ENCODE data around the gene MIPOL1. TPM values are rescaled to one million over a fixed set of nuclear protein-coding genes. Genes with fewer than 3 reads are reported as not detected.

MIPOL1 gene
- total RNA-seq, 4 donors from 2014 or later: 11.4 to 25.7 (median 18.9) TPM

GRCh38 chr14:37196604-37197420 is 925 bp upstream of the MIPOL1 start:
- Histone ChIP-seq H3K27me3 (no peaks in the 10 kb centered on the region), H3K4me3 (peak overlapping the region; percentile 54 to 73 (median 60)), H3K27ac (peak overlapping the region; percentile 79 to 93 (median 87)), H3K9me3 (no peaks in the 10 kb centered on the region), H3K4me1 (peaks cover 0 to 25% (median 0%) of the 10 kb centered on the region in 4 donors), H3K36me3 (no peaks in the 10 kb centered on the region)
- WGBS, 2 donors: 89 to 90% methylated on average over 17 of the region's 17 CpGs
- no peak for DNase-seq (ENCODE audit: low spot score in 2 of 2)
- TF ChIP-seq POLR2A (IDR thresholded peaks at IDR 0.05): no peak
- TF ChIP-seq EP300 (IDR thresholded peaks at IDR 0.05): no peak
- no peak for TF ChIP-seq CTCF (IDR thresholded peaks at IDR 0.05)

- Histone ChIP-seq H3K36me3 (no peaks in the 10 kb centered on the region), H3K27me3 (no peaks in the 10 kb centered on the region), H3K27ac (peak overlapping the region; percentile 79 to 93 (median 87)), H3K4me1 (peaks cover 0 to 25% (median 0%) of the 10 kb centered on the region in 4 donors), H3K9me3 (no peaks in the 10 kb centered on the region), H3K4me3 (peak overlapping the region; percentile 54 to 73 (median 60))
- DNase-seq (ENCODE audit: low spot score in 2 of 2): no peak
- no peak for TF ChIP-seq EP300 (IDR thresholded peaks at IDR 0.05)
- no peak for TF ChIP-seq CTCF (IDR thresholded peaks at IDR 0.05)
- TF ChIP-seq POLR2A (IDR thresholded peaks at IDR 0.05): no peak
- WGBS, 2 donors: 8 to 10% methylated on average over 11 of the region's 11 CpGs
Measured at GRCh38 chr14:37198273-37198598, 499 bp downstream of the MIPOL1 start.

- Histone ChIP-seq H3K9me3 (no peaks in the 10 kb centered on the region), H3K4me3 (no peak overlapping the region), H3K4me1 (peaks cover 0 to 25% (median 0%) of the 10 kb centered on the region in 4 donors), H3K27me3 (no peaks in the 10 kb centered on the region), H3K27ac (no peak overlapping the region), H3K36me3 (no peaks in the 10 kb centered on the region)
- TF ChIP-seq POLR2A (IDR thresholded peaks at IDR 0.05) (no peak), EP300 (IDR thresholded peaks at IDR 0.05) (no peak), CTCF (IDR thresholded peaks at IDR 0.05) (no peak)
- 85 to 86% methylated on average over 5 of the region's 5 CpGs for WGBS, 2 donors
- no peak for DNase-seq (ENCODE audit: low spot score in 2 of 2)
Measured at GRCh38 chr14:37198907-37199306, 1.2 kb downstream of the MIPOL1 start.

- Histone ChIP-seq H3K27ac (no peak overlapping the region), H3K4me3 (no peak overlapping the region), H3K4me1 (peaks cover 0 to 22% (median 0%) of the 10 kb centered on the region in 4 donors), H3K36me3 (peaks cover 0 to 9% (median 0%) of the 10 kb centered on the region in 3 donors), H3K27me3 (no peaks in the 10 kb centered on the region), H3K9me3 (peaks cover 0 to 13% (median 0%) of the 10 kb centered on the region in 4 donors)
- WGBS, 2 donors: 94 to 100% methylated on average over 2 of the region's 2 CpGs
- TF ChIP-seq EP300 (IDR thresholded peaks at IDR 0.05) (no peak), POLR2A (IDR thresholded peaks at IDR 0.05) (no peak), CTCF (IDR thresholded peaks at IDR 0.05) (no peak)
- no peak for DNase-seq (ENCODE audit: low spot score in 2 of 2)
Measured at GRCh38 chr14:37201724-37202123, 4.0 kb downstream of the MIPOL1 start.

GRCh38 chr14:37202265-37202664 is 4.5 kb downstream of the MIPOL1 start:
- no peaks in the 10 kb centered on the region for H3K27me3 ChIP-seq
- H3K9me3 ChIP-seq: peaks cover 0 to 13% (median 0%) of the 10 kb centered on the region in 4 donors
- DNase-seq (ENCODE audit: low spot score in 2 of 2): no peak
- WGBS, 2 donors: 71 to 81% methylated on average over 2 of the region's 2 CpGs
- TF ChIP-seq POLR2A (IDR thresholded peaks at IDR 0.05): no peak
- no peak for TF ChIP-seq CTCF (IDR thresholded peaks at IDR 0.05)
- no peak for TF ChIP-seq EP300 (IDR thresholded peaks at IDR 0.05)
- H3K27ac ChIP-seq: no peak overlapping the region
- peaks cover 0 to 9% (median 0%) of the 10 kb centered on the region in 3 donors for H3K36me3 ChIP-seq
- no peak overlapping the region for H3K4me3 ChIP-seq
- H3K4me1 ChIP-seq: peaks cover 0 to 17% (median 0%) of the 10 kb centered on the region in 4 donors

Measured in tibial nerve (tissue), 4 donors.